Measurements from ENCODE around the gene HUNK.

DNA sequence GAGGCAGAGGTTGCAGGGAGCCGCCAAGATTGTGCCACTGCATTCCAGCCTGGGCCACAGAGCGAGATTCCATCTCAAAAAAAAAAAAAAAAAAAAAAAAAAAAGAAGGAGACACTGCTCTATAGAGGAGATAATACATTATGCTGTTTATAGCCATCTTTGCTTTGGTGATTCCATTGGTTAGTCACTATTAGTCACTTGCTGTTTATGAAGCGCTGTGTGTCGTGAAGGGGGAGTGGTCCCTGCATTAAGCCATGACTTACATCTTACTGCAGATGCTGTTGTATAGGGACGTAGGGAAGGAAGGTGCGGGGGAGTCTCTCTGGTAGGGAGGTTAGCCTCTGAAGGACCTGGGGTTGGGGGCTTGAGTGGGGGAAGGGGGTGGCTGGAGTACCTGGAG, 48.3 kb downstream of the HUNK start:
- TF ChIP-seq, protein P1, sequence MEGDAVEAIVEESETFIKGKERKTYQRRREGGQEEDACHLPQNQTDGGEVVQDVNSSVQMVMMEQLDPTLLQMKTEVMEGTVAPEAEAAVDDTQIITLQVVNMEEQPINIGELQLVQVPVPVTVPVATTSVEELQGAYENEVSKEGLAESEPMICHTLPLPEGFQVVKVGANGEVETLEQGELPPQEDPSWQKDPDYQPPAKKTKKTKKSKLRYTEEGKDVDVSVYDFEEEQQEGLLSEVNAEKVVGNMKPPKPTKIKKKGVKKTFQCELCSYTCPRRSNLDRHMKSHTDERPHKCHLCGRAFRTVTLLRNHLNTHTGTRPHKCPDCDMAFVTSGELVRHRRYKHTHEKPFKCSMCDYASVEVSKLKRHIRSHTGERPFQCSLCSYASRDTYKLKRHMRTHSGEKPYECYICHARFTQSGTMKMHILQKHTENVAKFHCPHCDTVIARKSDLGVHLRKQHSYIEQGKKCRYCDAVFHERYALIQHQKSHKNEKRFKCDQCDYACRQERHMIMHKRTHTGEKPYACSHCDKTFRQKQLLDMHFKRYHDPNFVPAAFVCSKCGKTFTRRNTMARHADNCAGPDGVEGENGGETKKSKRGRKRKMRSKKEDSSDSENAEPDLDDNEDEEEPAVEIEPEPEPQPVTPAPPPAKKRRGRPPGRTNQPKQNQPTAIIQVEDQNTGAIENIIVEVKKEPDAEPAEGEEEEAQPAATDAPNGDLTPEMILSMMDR (optimal IDR thresholded peaks at IDR 0.05 in 1 of 3, IDR thresholded peaks at IDR 0.05 in 1 of 3, conservative IDR thresholded peaks at IDR 0.05 in 1 of 3; ENCODE audit: extremely low read depth in 1 of 3, insufficient read depth in 2 of 3, low read length in 3 of 3): no peak
- TF ChIP-seq EZH2 (IDR thresholded peaks at IDR 0.05; ENCODE audit: low read length): no peak
